Cardiac muscle cell (in vitro differentiated cells and primary cell): ENCODE data around the gene IL17RC. TPM values are rescaled to one million over a fixed set of nuclear protein-coding genes. Genes with fewer than 3 reads are reported as not detected.

Experiments used
- DNase-seq, 2 donors: peaks; one replicate each; pipeline versions ENCODE4 v3.0.0 to v3.0.0-alpha.2; 2010 to 2017; ENCODE audit warnings: low read depth in 1 of 2, low spot score in 1 of 2
- H3K27ac ChIP-seq: fragments of 200-600 bp; sonication (generic); 2 replicates; pipeline ENCODE4 v1.5.1; 2016
- H3K27me3 ChIP-seq: fragments of 200-600 bp; sonication (generic); 2 replicates; pipeline ENCODE4 v1.6.0; 2016; ENCODE audit warnings: control low read depth
- H3K36me3 ChIP-seq: fragments of 200-600 bp; sonication (generic); 2 replicates; pipeline ENCODE4 v1.5.1; 2016; ENCODE audit warnings: control low read depth
- H3K4me1 ChIP-seq: fragments of 200-600 bp; sonication (generic); 2 replicates; pipeline ENCODE4 v1.8.1; 2017; ENCODE audit warnings: low read depth, mild to moderate bottlenecking, mixed run types
- H3K4me3 ChIP-seq: fragments of 200-600 bp; sonication (generic); 2 replicates; pipeline ENCODE4 v1.5.1; 2016; ENCODE audit warnings: mild to moderate bottlenecking
- H3K9me3 ChIP-seq: fragments of 200-600 bp; sonication (generic); 2 replicates; pipeline ENCODE4 v1.5.1; 2017; ENCODE audit warnings: low read depth, mild to moderate bottlenecking, control low read depth
- polyA plus RNA-seq: library from polyadenylated mRNA; unstranded; fragments of >200 nt; fragmentation: Nextera tagmentation; extraction: Ambion mirVana; gene quantifications from 2 replicates; pipeline ENCODE4 v1.2.1, GENCODE V29; 2016
- total RNA-seq: library from RNA; depleted of rRNA; stranded (reverse); fragments of >200 nt; gene quantifications from 2 replicates; pipeline ENCODE4 v1.2.3, GENCODE V29; 2016
- TF ChIP-seq, protein P1 (sequence below): IDR thresholded peaks from 2 replicates; pipeline ENCODE4 v1.5.1; 2012; ENCODE audit warnings: low read depth, mild to moderate bottlenecking, low read length

IL17RC gene
- total and polyA plus RNA-seq, 2 experiments from 2014 or later, result 49.2 to 59.8 TPM

DNA sequence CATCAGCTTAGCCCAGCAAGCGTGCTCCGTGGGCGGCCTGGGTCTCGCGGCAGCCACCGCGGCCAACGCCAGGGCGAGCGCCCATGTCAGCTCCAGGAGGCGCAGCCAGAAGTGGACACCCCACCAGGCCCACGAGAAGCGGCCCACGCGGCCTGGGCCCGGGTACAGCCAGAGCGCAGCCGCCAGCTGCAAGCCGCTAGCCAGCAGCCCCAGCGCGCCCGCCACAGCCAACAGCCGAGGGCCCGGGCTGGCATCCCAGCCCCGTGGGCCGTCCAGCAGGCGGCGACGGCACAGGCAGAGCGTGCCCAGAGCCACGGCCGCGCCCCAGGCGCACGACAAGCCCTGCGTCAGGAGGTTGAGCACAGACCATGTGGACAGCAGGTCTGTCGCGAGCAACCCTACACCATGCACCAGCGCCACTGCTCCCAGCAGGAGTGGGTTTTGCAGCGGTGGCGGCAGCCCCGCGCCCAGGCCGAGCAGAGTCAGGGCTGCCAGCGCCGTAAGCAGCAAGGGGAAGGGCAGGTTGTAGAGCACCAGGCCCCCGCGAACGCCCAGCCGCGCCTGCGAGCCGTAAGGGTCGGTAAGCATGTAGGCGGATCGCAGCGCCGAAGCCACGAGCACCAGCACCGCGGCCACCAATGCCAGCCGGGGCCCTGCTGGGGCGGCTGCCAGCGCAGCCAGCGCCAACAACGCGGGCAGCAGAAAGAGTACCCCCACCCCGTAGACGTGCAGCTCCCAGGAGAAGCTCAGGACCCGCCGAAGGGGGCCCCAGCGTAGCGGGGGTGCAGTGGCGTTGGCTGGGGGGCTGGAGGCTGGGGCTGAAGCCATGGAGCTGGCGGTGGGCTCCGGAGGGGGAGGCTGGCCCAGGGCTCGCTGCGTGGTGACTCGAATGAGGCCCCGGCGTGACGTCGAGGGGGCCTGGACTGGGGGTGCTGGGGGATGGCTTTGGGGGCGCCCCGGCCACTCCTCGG lies 30.4 kb downstream of the IL17RC start:
- peak; percentile 54 to 78 for DNase-seq
- Histone ChIP-seq H3K27ac (no peak overlapping the region), H3K27me3 (no peaks in the 10 kb centered on the region), H3K4me1 (no peaks in the 10 kb centered on the region), H3K4me3 (peak overlapping the region; percentile 42), H3K9me3 (no peaks in the 10 kb centered on the region), H3K36me3 (no peaks in the 10 kb centered on the region)
- TF ChIP-seq, protein P1, sequence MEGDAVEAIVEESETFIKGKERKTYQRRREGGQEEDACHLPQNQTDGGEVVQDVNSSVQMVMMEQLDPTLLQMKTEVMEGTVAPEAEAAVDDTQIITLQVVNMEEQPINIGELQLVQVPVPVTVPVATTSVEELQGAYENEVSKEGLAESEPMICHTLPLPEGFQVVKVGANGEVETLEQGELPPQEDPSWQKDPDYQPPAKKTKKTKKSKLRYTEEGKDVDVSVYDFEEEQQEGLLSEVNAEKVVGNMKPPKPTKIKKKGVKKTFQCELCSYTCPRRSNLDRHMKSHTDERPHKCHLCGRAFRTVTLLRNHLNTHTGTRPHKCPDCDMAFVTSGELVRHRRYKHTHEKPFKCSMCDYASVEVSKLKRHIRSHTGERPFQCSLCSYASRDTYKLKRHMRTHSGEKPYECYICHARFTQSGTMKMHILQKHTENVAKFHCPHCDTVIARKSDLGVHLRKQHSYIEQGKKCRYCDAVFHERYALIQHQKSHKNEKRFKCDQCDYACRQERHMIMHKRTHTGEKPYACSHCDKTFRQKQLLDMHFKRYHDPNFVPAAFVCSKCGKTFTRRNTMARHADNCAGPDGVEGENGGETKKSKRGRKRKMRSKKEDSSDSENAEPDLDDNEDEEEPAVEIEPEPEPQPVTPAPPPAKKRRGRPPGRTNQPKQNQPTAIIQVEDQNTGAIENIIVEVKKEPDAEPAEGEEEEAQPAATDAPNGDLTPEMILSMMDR, result peak; percentile 71

DNA sequence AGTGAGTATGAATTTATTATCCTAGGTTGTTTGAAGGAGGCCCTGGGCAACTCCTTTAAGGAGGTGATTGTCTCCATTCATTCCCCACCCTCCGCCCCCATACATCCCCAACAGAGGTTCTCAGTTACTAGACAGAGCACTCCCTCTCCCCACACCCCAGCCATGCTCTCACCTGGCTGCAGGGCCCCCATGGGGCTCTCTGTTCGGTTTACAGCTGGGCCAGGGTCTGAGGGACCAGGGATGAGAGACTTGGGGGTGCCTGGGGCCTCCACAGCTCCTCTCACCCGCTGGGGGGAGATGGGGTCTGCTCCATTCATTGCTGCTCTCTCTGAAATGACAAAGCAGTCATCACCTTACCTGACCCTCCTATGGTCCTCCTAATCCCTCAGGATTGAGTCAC lies 31.7 kb downstream of the IL17RC start:
- no peak for DNase-seq
- Histone ChIP-seq H3K4me1 (no peaks in the 10 kb centered on the region), H3K4me3 (no peak overlapping the region), H3K9me3 (no peaks in the 10 kb centered on the region), H3K36me3 (no peaks in the 10 kb centered on the region), H3K27me3 (no peaks in the 10 kb centered on the region), H3K27ac (no peak overlapping the region)
- TF ChIP-seq, protein P1, result no peak

DNA sequence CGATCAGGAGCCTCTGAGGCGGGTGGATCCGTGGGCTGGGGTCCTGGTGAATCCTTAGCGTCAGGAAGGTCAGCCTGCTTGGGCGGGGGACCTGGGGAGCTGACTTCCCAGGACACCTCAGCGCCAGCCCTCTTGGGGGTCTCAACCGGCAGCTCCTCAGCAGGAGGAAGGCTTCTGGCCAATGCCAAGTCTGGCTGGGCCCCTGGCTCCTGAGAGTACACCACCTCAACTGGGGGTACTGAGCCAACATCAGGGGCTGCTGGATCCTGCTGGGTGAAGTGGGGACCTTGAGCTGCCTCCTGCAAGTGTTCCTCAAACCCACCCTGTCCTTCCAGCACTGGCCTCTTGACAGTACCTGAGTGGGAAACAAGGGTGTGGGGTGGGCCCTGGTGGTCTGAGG lies 32.2 kb downstream of the IL17RC start:
- H3K27me3 ChIP-seq, result no peaks in the 10 kb centered on the region
- H3K36me3 ChIP-seq, result no peaks in the 10 kb centered on the region
- DNase-seq, result no peak
- TF ChIP-seq, protein P1, result no peak
- no peaks in the 10 kb centered on the region for H3K4me1 ChIP-seq
- no peaks in the 10 kb centered on the region for H3K9me3 ChIP-seq
- no peak overlapping the region for H3K4me3 ChIP-seq
- no peak overlapping the region for H3K27ac ChIP-seq

DNA sequence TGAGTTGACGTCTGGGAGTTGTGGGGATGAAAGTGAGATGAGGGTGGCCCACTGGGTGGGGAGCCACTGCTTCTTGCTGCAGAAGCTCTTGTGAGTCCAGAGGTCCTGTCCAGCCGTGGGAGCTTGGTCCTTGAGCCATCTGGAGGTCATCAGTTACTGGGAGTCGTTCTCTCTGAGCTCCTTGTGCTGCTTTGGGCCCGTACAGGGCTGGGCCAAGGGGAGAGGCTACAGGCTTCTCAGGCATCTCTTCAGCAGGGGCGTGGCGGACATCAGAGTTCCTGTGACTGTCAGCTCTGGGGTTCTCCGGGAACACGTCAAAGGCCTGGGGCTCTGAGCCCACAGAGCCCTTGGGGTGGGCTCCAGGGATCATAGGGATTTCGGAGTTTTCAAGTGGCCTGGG lies 32.7 kb downstream of the IL17RC start:
- Histone ChIP-seq H3K27ac (no peak overlapping the region), H3K27me3 (no peaks in the 10 kb centered on the region), H3K4me1 (peaks cover 1% of the 10 kb centered on the region), H3K36me3 (no peaks in the 10 kb centered on the region), H3K9me3 (no peaks in the 10 kb centered on the region), H3K4me3 (no peak overlapping the region)
- TF ChIP-seq, protein P1, result no peak
- DNase-seq, result no peak

DNA sequence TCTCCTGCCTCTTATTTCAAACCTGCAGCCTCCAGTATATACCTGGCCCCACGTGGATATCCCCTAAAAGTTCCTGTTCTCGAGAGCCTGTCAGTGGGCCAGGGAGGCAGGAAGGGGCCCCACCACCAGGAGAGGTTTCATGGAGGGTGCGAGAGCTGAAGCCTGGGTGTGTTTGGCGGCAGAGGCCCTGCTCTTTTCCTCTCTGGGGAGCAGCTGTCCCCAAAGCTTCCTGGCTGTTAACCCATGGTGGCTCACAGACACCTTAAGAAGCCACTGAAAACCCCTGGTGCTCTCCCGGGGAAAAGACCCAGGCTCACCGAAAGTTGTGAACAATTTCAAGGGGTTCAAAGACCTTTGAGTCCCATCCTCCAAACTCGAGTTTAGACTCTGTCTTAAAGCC lies 34.2 kb downstream of the IL17RC start:
- H3K27me3 ChIP-seq, result no peaks in the 10 kb centered on the region
- no peak for DNase-seq
- H3K4me1 ChIP-seq, result peaks cover 11% of the 10 kb centered on the region
- TF ChIP-seq, protein P1, result no peak
- no peaks in the 10 kb centered on the region for H3K9me3 ChIP-seq
- no peaks in the 10 kb centered on the region for H3K36me3 ChIP-seq
- H3K27ac ChIP-seq, result no peak overlapping the region
- H3K4me3 ChIP-seq, result no peak overlapping the region
